HepG2 (cell line): Measurements from ENCODE around the gene HEXIM1. TPM values are rescaled to one million over a fixed set of nuclear protein-coding genes. Genes with fewer than 3 reads are reported as not detected.

ENCODE experiments used
- ATF6 ChIP-seq: sonication (generic); formaldehyde crosslinking; conservative IDR thresholded peaks from 2 replicates; pipeline ENCODE4 v1.4.0; 2020; ENCODE audit warnings: missing genetic modification reagents
- BRCA1 ChIP-seq: sonication (generic); formaldehyde crosslinking; IDR thresholded peaks from 2 replicates; pipeline ENCODE4 v1.4.0; 2020; ENCODE audit warnings: missing genetic modification reagents
- CC2D1A ChIP-seq: sonication (generic); formaldehyde crosslinking; IDR thresholded peaks from 2 replicates; pipeline ENCODE4 v1.8.1; 2023; ENCODE audit warnings: mild to moderate bottlenecking, missing genetic modification reagents
- ELF1 ChIP-seq: sonication (generic); formaldehyde crosslinking; IDR thresholded peaks from 2 replicates; pipeline ENCODE4 v1.4.0; 2020; ENCODE audit warnings: missing genetic modification reagents
- ETV5 ChIP-seq: IDR thresholded peaks from 2 replicates; pipeline ENCODE4 v1.6.1; 2018; ENCODE audit warnings: missing biosample characterization, missing genetic modification reagents, inconsistent platforms, borderline replicate concordance
- FOXK1 ChIP-seq: sonication (generic); formaldehyde crosslinking; IDR thresholded peaks from 2 replicates; pipeline ENCODE4 v1.4.0; 2020; ENCODE audit warnings: low read depth, missing genetic modification reagents, borderline replicate concordance
- HNRNPK ChIP-seq: fragments of 200-400 bp; formaldehyde crosslinking; IDR thresholded peaks from 2 replicates; pipeline ENCODE4 v1.6.1; 2018; ENCODE audit warnings: low read length, low read depth, moderate library complexity, mild to moderate bottlenecking; ENCODE audit not compliant: poor library complexity, severe bottlenecking
- MTA3 ChIP-seq: sonication (generic); formaldehyde crosslinking; IDR thresholded peaks from 2 replicates; pipeline ENCODE4 v1.4.0; 2020; ENCODE audit warnings: missing genetic modification reagents
- RBFOX2 ChIP-seq: fragments of 200-400 bp; formaldehyde crosslinking; IDR thresholded peaks from 2 replicates; pipeline ENCODE4 v1.6.1; 2017; ENCODE audit warnings: low read depth, mild to moderate bottlenecking, low read length
- RNF219 ChIP-seq: sonication (generic); formaldehyde crosslinking; IDR thresholded peaks from 2 replicates; pipeline ENCODE4 v1.5.0; 2020; ENCODE audit warnings: mild to moderate bottlenecking, missing genetic modification reagents
- SCMH1 ChIP-seq: sonication (generic); formaldehyde crosslinking; IDR thresholded peaks from 2 replicates; pipeline ENCODE4 v1.9.0; 2021; ENCODE audit warnings: missing genetic modification reagents, mild to moderate bottlenecking, borderline replicate concordance
- TFE3 ChIP-seq: IDR thresholded peaks from 2 replicates; pipeline ENCODE4 v1.6.1; 2016
- ZNF121 ChIP-seq: sonication (generic); formaldehyde crosslinking; IDR thresholded peaks from 2 replicates; pipeline ENCODE4 v1.5.0; 2020; ENCODE audit warnings: mild to moderate bottlenecking, missing genetic modification reagents
- ZNF136 ChIP-seq: sonication (generic); formaldehyde crosslinking; IDR thresholded peaks from 2 replicates; pipeline ENCODE4 v1.8.1; 2022; ENCODE audit warnings: low read depth, mild to moderate bottlenecking, moderate library complexity, missing genetic modification reagents
- ZNF18 ChIP-seq: sonication (generic); formaldehyde crosslinking; IDR thresholded peaks from 2 replicates; pipeline ENCODE4 v1.8.0; 2022; ENCODE audit warnings: mild to moderate bottlenecking, missing genetic modification reagents; ENCODE audit not compliant: insufficient replicate concordance
- ZNF550 ChIP-seq: sonication (generic); formaldehyde crosslinking; IDR thresholded peaks from 2 replicates; pipeline ENCODE4 v1.4.0; 2020; ENCODE audit warnings: mild to moderate bottlenecking, missing genetic modification reagents, borderline replicate concordance
- ZNF879 ChIP-seq: sonication (generic); formaldehyde crosslinking; IDR thresholded peaks from 2 replicates; pipeline ENCODE4 v1.8.1; 2023; ENCODE audit warnings: missing genetic modification reagents
- ZSCAN9 ChIP-seq: IDR thresholded peaks from 2 replicates; pipeline ENCODE4 v1.6.1; 2016; ENCODE audit warnings: borderline replicate concordance
- polyA plus RNA-seq, 8 experiments: library from polyadenylated mRNA; depleted of rRNA in 3 of 8; stranded (reverse) in 7 of 8; unstranded in 1 of 8; fragments of >200 nt; fragmentation: Illumina TruSeq in 4 of 8; extraction: Trizol in 4 of 8; gene quantifications; 2 replicates each; pipeline versions ENCODE4 v1.2.1 to v1.2.3, GENCODE V29; 2011 to 2016; ENCODE audit warnings: low read depth in 4 of 8, missing spikeins in 1 of 8, mixed read lengths in 1 of 8; ENCODE audit not compliant: insufficient read depth in 1 of 8
- total RNA-seq, 5 experiments: library from RNA; depleted of rRNA; stranded (reverse); fragments of >200 nt; fragmentation: Illumina TruSeq; extraction: Trizol; gene quantifications; 2 replicates each; pipeline ENCODE4 v1.2.3, GENCODE V29; 2016; ENCODE audit warnings: low read depth in 1 of 5

HEXIM1 gene
- total and polyA plus RNA-seq, 2 of the 13 experiments (the other 11 are each of a cell fraction or from before 2014, with no cell fraction given): 10.5 to 16.6 TPM

GRCh38 chr17:45148183-45149036 is at the start of gene HEXIM1 (continued):
- no peak for TF ChIP-seq ZNF136 (CRISPR knock-in tag)
- TF ChIP-seq RBFOX2: peak; percentile 88
- TF ChIP-seq ELF1 (CRISPR knock-in tag): peak; percentile 90
- TF ChIP-seq ZNF879 (CRISPR knock-in tag): no peak
- peak; percentile 66; the same call in 1 of the 2 replicates for TF ChIP-seq ZNF121 (CRISPR knock-in tag)
- TF ChIP-seq BRCA1 (CRISPR knock-in tag): no peak; the same call in 1 of the 2 replicates
- peak; percentile 26; the same call in 1 of the 2 replicates for TF ChIP-seq ZSCAN9
- TF ChIP-seq MTA3 (CRISPR knock-in tag): no peak
- peak; percentile 98 for TF ChIP-seq HNRNPK
- no peak for TF ChIP-seq SCMH1
- TF ChIP-seq CC2D1A (CRISPR knock-in tag): no peak
- peak; percentile 57 for TF ChIP-seq TFE3 (CRISPR knock-in tag)
- peak; percentile 71 for TF ChIP-seq ZNF18 (CRISPR knock-in tag)
- peak; percentile 96; the same call in 1 of the 2 replicates for TF ChIP-seq ZNF550
- TF ChIP-seq FOXK1 (CRISPR knock-in tag): no peak; the same call in 1 of the 2 replicates
- 0 out of 2 replicates have a peak, but pooled peaks have one; percentile 57 for TF ChIP-seq ATF6 (CRISPR knock-in tag)
- TF ChIP-seq RNF219 (CRISPR knock-in tag): no peak; the same call in 1 of the 2 replicates
- TF ChIP-seq ETV5 (CRISPR knock-in tag): peak; percentile 44
